Skeletal muscle satellite cell (primary cell): ENCODE measurements around the gene HS3ST5.
"Not testable (repeated sequence)": the region's sequence is repeated elsewhere in the genome, so short reads cannot be mapped to it uniquely, and the experiment has no call there.

Experiments
- H3K27me3 ChIP-seq: 2 replicates; pipeline ENCODE4 v1.7.0; 2013; ENCODE audit warnings: low read length; ENCODE audit not compliant: control insufficient read depth, insufficient read depth
- H3K36me3 ChIP-seq: 2 replicates; pipeline ENCODE4 v1.7.0; 2013; ENCODE audit warnings: mild to moderate bottlenecking, control low read depth, low read length; ENCODE audit not compliant: insufficient read depth
- H3K4me1 ChIP-seq: 2 replicates; pipeline ENCODE4 v1.7.0; 2013; ENCODE audit warnings: low read length; ENCODE audit not compliant: control insufficient read depth, insufficient read depth
- H3K4me2 ChIP-seq: 2 replicates; pipeline ENCODE4 v1.7.0; 2013; ENCODE audit warnings: mild to moderate bottlenecking, low read length
- H3K4me3 ChIP-seq: 2 replicates; pipeline ENCODE4 v1.7.0; 2013; ENCODE audit warnings: low read length
- H3K9ac ChIP-seq: 2 replicates; pipeline ENCODE4 v1.7.0; 2013; ENCODE audit warnings: mild to moderate bottlenecking, low read depth, low read length, moderate library complexity
- H3K9me3 ChIP-seq: replicated peaks from 2 replicates; pipeline ENCODE4 v1.7.0; 2013; ENCODE audit warnings: mild to moderate bottlenecking, control low read depth, low read length

Gene HS3ST5

DNA sequence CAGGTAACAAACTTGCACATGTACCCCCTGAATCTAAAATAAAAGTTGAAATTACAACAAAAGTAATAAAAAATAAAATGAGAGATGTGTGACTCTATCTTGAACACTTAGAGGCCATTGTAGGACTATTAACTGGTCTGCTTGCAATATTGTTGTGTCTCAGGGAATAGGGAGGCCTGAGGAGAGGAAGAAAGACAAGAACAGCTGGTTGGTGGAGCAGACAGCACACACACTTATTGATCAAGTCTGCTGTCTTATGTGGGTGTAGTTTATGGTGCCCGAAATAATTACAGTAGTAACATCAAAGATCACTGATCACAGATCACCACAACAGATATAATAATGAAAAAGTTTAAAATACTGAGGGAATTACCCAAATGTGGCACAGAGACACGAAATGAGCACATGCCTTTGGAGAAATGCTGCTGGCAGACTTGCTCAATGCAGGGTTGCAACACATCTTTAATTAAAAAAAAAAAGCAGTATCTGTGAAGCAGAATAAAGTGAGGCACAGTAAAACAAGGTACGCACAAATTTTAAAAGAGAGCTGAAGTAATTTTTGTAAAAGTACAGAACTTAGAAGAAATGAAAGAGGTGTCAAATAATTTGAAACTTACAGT lies 261.8 kb downstream of the HS3ST5 start:
- Histone ChIP-seq H3K9me3 (no peaks in the 10 kb centered on the region), H3K4me1 (peaks cover 11% of the 10 kb centered on the region), H3K4me2 (no peak overlapping the region), H3K9ac (no peak overlapping the region), H3K36me3 (no peaks in the 10 kb centered on the region), H3K4me3 (no peak overlapping the region), H3K27me3 (no peaks in the 10 kb centered on the region)

GRCh38 chr6:114080410-114080809 lies 262.4 kb downstream of the HS3ST5 start:
- not testable (repeated sequence) for H3K27me3 ChIP-seq, H3K4me2 ChIP-seq

DNA sequence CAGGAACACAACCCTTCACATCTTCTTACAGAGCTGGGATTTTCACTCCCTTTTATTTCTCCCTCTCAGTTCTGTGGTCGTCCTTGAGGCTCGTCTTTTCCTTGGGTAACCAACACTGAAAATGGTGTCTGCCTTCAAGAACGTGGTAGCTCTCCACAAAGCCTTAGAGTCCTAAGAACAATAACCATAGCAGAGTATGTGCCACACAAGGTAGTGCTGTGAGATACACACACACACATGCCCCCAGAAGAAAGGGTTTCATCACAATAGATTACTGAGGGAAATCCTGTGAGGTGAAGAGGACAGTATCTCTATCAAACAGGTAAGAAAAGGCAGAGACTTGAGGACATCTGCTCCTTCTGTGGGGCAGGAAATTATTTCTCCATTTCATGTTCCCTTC lies 267.0 kb downstream of the HS3ST5 start:
- H3K4me1 ChIP-seq: no peaks in the 10 kb centered on the region
- H3K4me2 ChIP-seq: no peak overlapping the region
- H3K9me3 ChIP-seq: no peaks in the 10 kb centered on the region
- H3K27me3 ChIP-seq: no peaks in the 10 kb centered on the region
- H3K36me3 ChIP-seq: no peaks in the 10 kb centered on the region
- H3K4me3 ChIP-seq: no peak overlapping the region
- no peak overlapping the region for H3K9ac ChIP-seq

More at GRCh38 chr6:114080410-114080809, 262.4 kb downstream of the HS3ST5 start:
- H3K36me3 ChIP-seq, H3K9ac ChIP-seq, H3K4me3 ChIP-seq, H3K4me1 ChIP-seq, H3K9me3 ChIP-seq: not testable (repeated sequence)

DNA sequence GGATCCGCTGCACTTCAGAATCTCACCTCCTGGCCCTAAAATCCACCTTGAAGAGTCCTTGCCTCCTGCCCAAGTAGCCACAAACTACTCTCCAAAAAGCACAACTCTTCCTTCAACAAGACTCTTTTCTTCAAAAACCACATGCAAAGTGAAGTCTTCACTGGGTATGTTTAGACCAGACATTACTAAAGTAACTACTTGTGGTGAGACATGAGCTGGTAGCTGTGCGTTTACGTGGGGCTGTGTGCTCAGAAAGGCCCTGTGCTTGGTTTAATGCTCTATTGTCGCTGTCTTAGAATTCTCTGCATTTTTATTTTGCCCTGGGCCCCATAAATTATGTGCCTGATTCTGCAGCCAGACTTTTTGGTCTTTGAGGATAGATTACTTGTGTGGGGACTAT lies 267.5 kb downstream of the HS3ST5 start:
- Histone ChIP-seq H3K9ac (no peak overlapping the region), H3K9me3 (no peaks in the 10 kb centered on the region), H3K4me1 (no peaks in the 10 kb centered on the region), H3K4me2 (no peak overlapping the region), H3K27me3 (no peaks in the 10 kb centered on the region), H3K36me3 (no peaks in the 10 kb centered on the region), H3K4me3 (no peak overlapping the region)

DNA sequence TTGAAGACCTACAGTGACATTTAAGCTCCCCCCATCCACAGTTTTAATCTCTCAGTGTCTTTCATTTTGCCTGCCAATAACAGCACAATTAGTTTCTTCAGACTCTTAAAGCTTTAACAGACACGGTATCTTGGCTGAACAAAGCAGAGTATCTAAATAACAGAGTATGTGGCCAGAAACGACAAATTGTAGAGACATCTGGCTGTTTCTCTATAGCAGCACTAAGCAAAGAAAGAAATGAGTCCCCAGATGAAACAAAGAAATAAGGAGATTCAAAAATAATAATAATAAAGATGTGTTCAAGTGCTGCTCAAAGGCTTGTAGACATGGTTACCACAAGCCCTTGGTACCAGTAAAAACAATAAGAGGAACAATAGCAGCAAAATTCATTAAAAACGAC lies 274.1 kb downstream of the HS3ST5 start:
- no peaks in the 10 kb centered on the region for H3K27me3 ChIP-seq
- H3K4me1 ChIP-seq: peaks cover 1% of the 10 kb centered on the region
- H3K4me3 ChIP-seq: no peak overlapping the region
- H3K36me3 ChIP-seq: no peaks in the 10 kb centered on the region
- H3K4me2 ChIP-seq: no peak overlapping the region
- no peak overlapping the region for H3K9ac ChIP-seq
- no peaks in the 10 kb centered on the region for H3K9me3 ChIP-seq

DNA sequence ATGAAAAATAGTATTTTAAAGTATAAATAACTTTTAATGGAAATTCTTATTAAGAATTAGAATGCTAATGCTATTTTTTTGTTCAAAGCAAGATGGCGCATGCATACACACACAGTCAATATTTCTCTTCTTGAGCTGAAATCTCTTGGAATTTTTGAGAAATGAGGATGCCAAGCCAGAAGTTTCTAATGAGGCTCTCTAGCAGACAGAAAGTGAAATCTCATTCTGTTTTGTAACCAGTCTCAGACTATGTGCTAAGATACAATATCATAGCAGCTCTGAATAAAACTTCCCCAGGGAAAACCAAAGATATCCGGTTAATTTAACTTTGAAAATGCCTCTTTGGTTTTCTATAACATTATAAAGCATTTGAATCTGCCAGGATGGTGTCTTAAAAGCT lies 274.7 kb downstream of the HS3ST5 start:
- Histone ChIP-seq H3K36me3 (no peaks in the 10 kb centered on the region), H3K27me3 (no peaks in the 10 kb centered on the region), H3K4me2 (no peak overlapping the region), H3K4me3 (no peak overlapping the region), H3K9me3 (no peaks in the 10 kb centered on the region), H3K4me1 (peaks cover 4% of the 10 kb centered on the region), H3K9ac (no peak overlapping the region)

GRCh38 chr6:114064862-114065261 lies 278.0 kb downstream of the HS3ST5 start:
- Histone ChIP-seq H3K4me1 (peaks cover 4% of the 10 kb centered on the region), H3K27me3 (no peaks in the 10 kb centered on the region), H3K36me3 (no peaks in the 10 kb centered on the region), H3K9me3 (no peaks in the 10 kb centered on the region), H3K9ac (no peak overlapping the region), H3K4me3 (no peak overlapping the region), H3K4me2 (no peak overlapping the region)

DNA sequence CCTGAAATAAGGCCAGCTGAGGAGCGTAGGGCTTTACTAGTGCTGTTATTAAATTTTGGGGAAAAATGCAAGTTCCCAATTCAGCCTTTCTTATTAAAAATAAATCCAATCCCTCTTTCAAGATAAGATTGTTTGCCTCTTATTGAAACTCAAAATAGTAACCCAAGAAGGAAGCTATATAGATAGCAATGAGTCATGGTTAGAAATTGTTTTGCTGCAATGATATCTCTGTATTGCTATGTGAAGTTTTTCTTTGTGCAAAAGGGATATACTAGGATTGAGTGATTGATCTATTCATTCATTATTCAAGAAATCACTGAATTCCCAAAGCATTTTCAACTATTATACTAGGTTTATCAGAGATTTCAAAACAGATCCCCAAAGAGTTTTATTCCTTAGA lies 278.9 kb downstream of the HS3ST5 start:
- Histone ChIP-seq H3K4me3 (no peak overlapping the region), H3K27me3 (no peaks in the 10 kb centered on the region), H3K36me3 (no peaks in the 10 kb centered on the region), H3K9ac (no peak overlapping the region), H3K4me1 (peaks cover 4% of the 10 kb centered on the region), H3K9me3 (no peaks in the 10 kb centered on the region), H3K4me2 (no peak overlapping the region)

- Histone ChIP-seq H3K9ac (no peak overlapping the region), H3K36me3 (no peaks in the 10 kb centered on the region), H3K9me3 (no peaks in the 10 kb centered on the region), H3K4me1 (peaks cover 4% of the 10 kb centered on the region), H3K4me2 (no peak overlapping the region), H3K4me3 (no peak overlapping the region), H3K27me3 (no peaks in the 10 kb centered on the region)
Observed at GRCh38 chr6:114062199-114062598, 280.6 kb downstream of the HS3ST5 start.

DNA sequence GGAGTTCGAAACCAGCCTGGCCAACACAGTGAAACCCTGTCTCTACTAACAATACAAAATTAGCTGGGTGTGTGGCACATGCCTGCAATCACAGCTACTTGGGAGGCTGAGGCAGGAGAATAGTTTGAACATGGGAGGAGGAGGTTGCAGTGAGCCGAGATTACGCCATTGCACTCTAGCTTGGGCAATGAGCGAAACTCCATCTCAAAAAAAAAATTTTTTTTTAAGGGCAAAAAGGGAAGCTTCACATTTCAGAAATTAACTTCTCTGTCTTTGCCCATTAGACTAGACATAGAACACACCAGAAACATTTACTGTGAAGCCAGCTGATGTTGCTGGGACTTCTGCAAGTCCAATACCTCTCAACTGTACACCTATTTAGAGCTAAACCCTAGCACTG lies 281.1 kb downstream of the HS3ST5 start:
- Histone ChIP-seq H3K4me2 (no peak overlapping the region), H3K27me3 (no peaks in the 10 kb centered on the region), H3K9me3 (no peaks in the 10 kb centered on the region), H3K4me1 (peaks cover 4% of the 10 kb centered on the region), H3K4me3 (no peak overlapping the region), H3K36me3 (no peaks in the 10 kb centered on the region), H3K9ac (no peak overlapping the region)

- Histone ChIP-seq H3K4me3 (no peak overlapping the region), H3K9ac (no peak overlapping the region), H3K9me3 (no peaks in the 10 kb centered on the region), H3K36me3 (no peaks in the 10 kb centered on the region), H3K4me2 (no peak overlapping the region), H3K4me1 (peaks cover 4% of the 10 kb centered on the region), H3K27me3 (no peaks in the 10 kb centered on the region)
Observed at GRCh38 chr6:114061116-114061515, 281.7 kb downstream of the HS3ST5 start.

DNA sequence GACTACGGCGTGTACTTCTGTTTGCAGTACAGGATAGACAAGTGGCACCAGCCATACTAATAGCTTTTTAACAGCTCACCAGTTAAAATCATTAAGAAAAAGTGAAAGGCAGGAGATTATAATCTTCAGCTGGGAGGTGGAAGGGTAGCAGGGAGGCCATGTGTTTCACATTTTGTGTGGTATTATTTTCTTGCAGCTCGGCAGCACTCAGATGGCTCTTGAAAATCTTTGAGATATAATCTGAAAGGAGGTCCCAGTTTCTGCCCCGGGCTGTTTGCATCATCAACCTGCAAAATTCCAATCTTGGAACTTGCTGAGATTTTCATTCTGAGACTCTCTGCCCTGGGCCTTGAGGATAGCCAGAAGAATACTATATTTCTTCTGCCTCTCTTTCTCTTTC lies 284.4 kb downstream of the HS3ST5 start:
- H3K4me1 ChIP-seq: no peaks in the 10 kb centered on the region
- H3K9ac ChIP-seq: no peak overlapping the region
- no peaks in the 10 kb centered on the region for H3K27me3 ChIP-seq
- no peaks in the 10 kb centered on the region for H3K36me3 ChIP-seq
- no peak overlapping the region for H3K4me2 ChIP-seq
- H3K9me3 ChIP-seq: no peaks in the 10 kb centered on the region
- H3K4me3 ChIP-seq: no peak overlapping the region
